ENCODE results near the gene EXOC6. TPM values are rescaled to one million over a fixed set of nuclear protein-coding genes. Genes with fewer than 3 reads are reported as not detected.
A peak's percentile ranks its signal among the peaks of the same experiment; 100 is the strongest.

The EXOC6 gene
- total RNA-seq, 2 donors from 2014 or later: 13.2 to 70.8 TPM

DNA sequence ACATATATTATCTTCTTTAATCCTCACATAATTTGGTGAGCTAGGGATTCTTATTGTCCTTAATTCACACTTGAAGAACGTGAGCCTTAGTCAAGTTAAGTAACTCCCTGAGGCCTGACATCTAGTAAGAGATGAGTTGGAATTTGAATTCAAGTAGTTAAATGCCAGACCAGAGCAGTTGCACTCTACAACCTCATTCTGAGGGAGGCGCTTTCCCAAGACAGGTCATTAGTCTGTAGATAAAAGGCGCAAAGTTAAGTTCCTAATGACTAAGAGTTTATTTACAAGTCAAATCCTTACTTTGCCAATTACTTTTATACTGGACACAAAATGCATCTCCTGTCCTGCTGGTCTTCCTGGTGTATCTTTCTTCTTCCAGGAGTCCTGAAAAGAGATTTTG lies 3.6 kb upstream of the EXOC6 start:
- no peaks in the 10 kb centered on the region for H3K9me3 ChIP-seq
- H3K4me3 ChIP-seq: no peak overlapping the region
- WGBS, 2 donors: 59 to 66% methylated on average over 3 of the region's 3 CpGs
- no peaks in the 10 kb centered on the region for H3K36me3 ChIP-seq (replicated peaks in 1 of 2; ENCODE audit: insufficient read depth in 1 of 2, low read depth in 2 of 2)
- ATAC-seq: no peak
- peaks cover 13% of the 10 kb centered on the region for H3K4me1 ChIP-seq
- no peaks in the 10 kb centered on the region for H3K27me3 ChIP-seq
- no peak overlapping the region for H3K27ac ChIP-seq
- TF ChIP-seq, protein P1, sequence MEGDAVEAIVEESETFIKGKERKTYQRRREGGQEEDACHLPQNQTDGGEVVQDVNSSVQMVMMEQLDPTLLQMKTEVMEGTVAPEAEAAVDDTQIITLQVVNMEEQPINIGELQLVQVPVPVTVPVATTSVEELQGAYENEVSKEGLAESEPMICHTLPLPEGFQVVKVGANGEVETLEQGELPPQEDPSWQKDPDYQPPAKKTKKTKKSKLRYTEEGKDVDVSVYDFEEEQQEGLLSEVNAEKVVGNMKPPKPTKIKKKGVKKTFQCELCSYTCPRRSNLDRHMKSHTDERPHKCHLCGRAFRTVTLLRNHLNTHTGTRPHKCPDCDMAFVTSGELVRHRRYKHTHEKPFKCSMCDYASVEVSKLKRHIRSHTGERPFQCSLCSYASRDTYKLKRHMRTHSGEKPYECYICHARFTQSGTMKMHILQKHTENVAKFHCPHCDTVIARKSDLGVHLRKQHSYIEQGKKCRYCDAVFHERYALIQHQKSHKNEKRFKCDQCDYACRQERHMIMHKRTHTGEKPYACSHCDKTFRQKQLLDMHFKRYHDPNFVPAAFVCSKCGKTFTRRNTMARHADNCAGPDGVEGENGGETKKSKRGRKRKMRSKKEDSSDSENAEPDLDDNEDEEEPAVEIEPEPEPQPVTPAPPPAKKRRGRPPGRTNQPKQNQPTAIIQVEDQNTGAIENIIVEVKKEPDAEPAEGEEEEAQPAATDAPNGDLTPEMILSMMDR (IDR thresholded peaks at IDR 0.05): no peak
- TF ChIP-seq POLR2A (IDR thresholded peaks at IDR 0.05): no peak
- intact Hi-C loops (cut with DNase I): no loop called here
- no peak for DNase-seq

- intact Hi-C loops (cut with DNase I): no loop called here
- no peak for DNase-seq
- Histone ChIP-seq H3K27ac (no peak overlapping the region), H3K27me3 (no peaks in the 10 kb centered on the region), H3K36me3 (replicated peaks in 1 of 2; ENCODE audit: insufficient read depth in 1 of 2, low read depth in 2 of 2) (no peaks in the 10 kb centered on the region), H3K4me3 (no peak overlapping the region), H3K9me3 (no peaks in the 10 kb centered on the region), H3K4me1 (peaks cover 18% of the 10 kb centered on the region)
- TF ChIP-seq, protein P1 (IDR thresholded peaks at IDR 0.05): no peak
- no peak for TF ChIP-seq POLR2A (IDR thresholded peaks at IDR 0.05)
- WGBS, 2 donors: 62 to 73% methylated on average over 4 of the region's 4 CpGs
- ATAC-seq: no peak
These were observed 2.4 kb upstream of the EXOC6 start for GRCh38 chr10:92845921-92846320.

- H3K36me3 ChIP-seq (replicated peaks in 1 of 2; ENCODE audit: insufficient read depth in 1 of 2, low read depth in 2 of 2): no peaks in the 10 kb centered on the region
- WGBS, 2 donors: 74 to 86% methylated on average over 3 of the region's 3 CpGs
- no peak for TF ChIP-seq POLR2A (IDR thresholded peaks at IDR 0.05)
- TF ChIP-seq, protein P1 (IDR thresholded peaks at IDR 0.05): no peak
- H3K9me3 ChIP-seq: no peaks in the 10 kb centered on the region
- peaks cover 18% of the 10 kb centered on the region for H3K4me1 ChIP-seq
- H3K4me3 ChIP-seq: no peak overlapping the region
- DNase-seq (no peak), ATAC-seq (no peak)
- intact Hi-C loops (cut with DNase I): no loop called here
- no peaks in the 10 kb centered on the region for H3K27me3 ChIP-seq
- H3K27ac ChIP-seq: no peak overlapping the region
These were observed 2.0 kb upstream of the EXOC6 start for GRCh38 chr10:92846344-92846743.

DNA sequence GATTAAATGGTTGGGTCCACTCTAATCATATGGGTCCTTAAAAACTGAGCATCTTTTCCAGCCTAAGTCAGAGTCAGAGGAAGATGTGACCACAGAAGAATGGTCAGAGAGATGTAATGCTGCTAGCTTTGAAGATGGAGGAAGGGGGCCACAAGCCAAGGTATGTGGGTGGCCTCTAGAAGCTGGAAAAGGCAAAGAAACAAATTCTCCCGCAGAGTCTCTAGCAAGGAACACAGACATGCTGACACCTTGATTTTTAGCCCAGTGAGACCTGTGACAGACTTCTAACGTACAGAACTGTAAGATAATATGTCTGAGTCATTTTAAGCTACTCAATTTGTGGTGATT lies 1.5 kb upstream of the EXOC6 start:
- Histone ChIP-seq H3K4me3 (no peak overlapping the region), H3K27ac (peak overlapping the region in 2 of 4 donors; percentile 54 to 55), H3K36me3 (replicated peaks in 1 of 2; ENCODE audit: insufficient read depth in 1 of 2, low read depth in 2 of 2) (no peaks in the 10 kb centered on the region), H3K4me1 (peaks cover 18% of the 10 kb centered on the region), H3K9me3 (no peaks in the 10 kb centered on the region), H3K27me3 (no peaks in the 10 kb centered on the region)
- ATAC-seq (no peak), DNase-seq (no peak)
- intact Hi-C loops (cut with DNase I): no loop called here
- TF ChIP-seq, protein P1 (IDR thresholded peaks at IDR 0.05): no peak
- TF ChIP-seq POLR2A (IDR thresholded peaks at IDR 0.05): no peak
- 71 to 81% methylated on average over 2 of the region's 2 CpGs for WGBS, 2 donors

DNA sequence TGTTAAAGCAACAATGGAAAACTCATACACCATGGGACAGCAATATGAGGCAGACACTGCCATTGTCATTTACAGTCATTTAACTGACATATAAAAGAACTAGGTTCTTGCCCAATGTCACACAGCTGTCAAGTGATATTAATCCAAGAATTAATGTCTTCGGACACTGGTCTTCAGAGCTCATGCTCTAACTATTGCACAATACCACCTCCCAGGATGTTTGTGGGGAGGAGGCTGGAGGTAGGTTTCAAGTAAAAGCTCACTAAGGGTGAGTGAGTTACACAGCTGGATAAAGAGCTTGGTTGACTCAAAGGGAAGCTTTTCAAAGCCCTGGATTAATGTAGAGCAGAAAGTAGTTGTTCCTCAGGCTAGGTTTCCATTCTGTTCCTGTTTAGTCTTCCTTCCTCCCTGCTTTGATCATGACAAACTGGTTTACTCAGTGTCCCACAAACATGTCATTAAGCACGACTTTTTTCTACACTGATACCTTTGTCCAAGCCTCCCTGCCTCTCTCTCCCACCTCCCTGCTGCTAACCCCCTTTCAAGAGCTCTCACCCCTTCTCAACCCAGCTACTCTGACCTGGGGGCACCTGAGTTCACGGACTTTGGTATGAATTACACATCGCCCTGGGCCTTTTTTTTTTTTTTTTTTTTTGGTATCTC lies 987 bp upstream of the EXOC6 start:
- Histone ChIP-seq H3K27me3 (no peaks in the 10 kb centered on the region), H3K36me3 (replicated peaks in 1 of 2; ENCODE audit: insufficient read depth in 1 of 2, low read depth in 2 of 2) (no peaks in the 10 kb centered on the region), H3K4me3 (no peak overlapping the region), H3K27ac (peak overlapping the region in 2 of 4 donors; percentile 54 to 55), H3K9me3 (no peaks in the 10 kb centered on the region), H3K4me1 (peaks cover 18% of the 10 kb centered on the region)
- 36% methylated on average over 4 of the region's 4 CpGs for WGBS, 2 donors
- DNase-seq (no peak), ATAC-seq (no peak)
- intact Hi-C loops (cut with DNase I): no loop called here
- no peak for TF ChIP-seq POLR2A (IDR thresholded peaks at IDR 0.05)
- TF ChIP-seq, protein P1 (IDR thresholded peaks at IDR 0.05): no peak
